ENCODE measurements around the gene SAMHD1. TPM values are rescaled to one million over a fixed set of nuclear protein-coding genes. Genes with fewer than 3 reads are reported as not detected.
"Not testable (repeated sequence)": the region's sequence is repeated elsewhere in the genome, so short reads cannot be mapped to it uniquely, and the experiment has no call there.

SAMHD1 gene
- total and polyA plus RNA-seq, 5 donors = 67.5 to 161 (median 106) TPM

DNA sequence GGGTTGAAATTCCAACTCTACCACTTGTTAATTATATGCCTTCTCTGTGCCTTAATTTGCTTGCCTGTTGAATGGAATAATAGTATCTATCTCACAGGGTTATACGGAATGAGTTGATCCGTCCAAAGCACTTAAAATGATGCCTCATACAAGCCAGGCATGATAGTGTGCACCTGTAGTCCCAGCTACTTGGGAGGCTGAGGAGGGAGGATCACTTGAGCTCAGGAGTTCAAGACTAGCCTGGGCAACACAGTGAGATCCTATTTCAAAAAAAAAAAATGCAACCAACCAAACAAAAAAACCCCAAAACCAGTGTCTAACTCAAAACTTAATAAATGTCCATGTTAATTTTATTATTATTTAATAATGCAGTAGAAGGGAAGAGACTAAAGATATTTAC is 35.3 kb downstream of the SAMHD1 start:
- intact Hi-C loops (cut with DNase I) = no loop called here
- H3K27me3 ChIP-seq (ENCODE audit: control insufficient read depth, insufficient read depth) = no peaks in the 10 kb centered on the region
- no peaks in the 10 kb centered on the region for H3K9me3 ChIP-seq (ENCODE audit: control insufficient read depth, low read length)
- H3K27ac ChIP-seq (ENCODE audit: low read length) = no peak overlapping the region
- no peaks in the 10 kb centered on the region for H3K4me1 ChIP-seq (ENCODE audit: control insufficient read depth, insufficient read depth, low read length)
- WGBS = 94% methylated on average over 2 of the region's 2 CpGs
- ATAC-seq (no peak), DNase-seq (no peak)
- H3K4me3 ChIP-seq (ENCODE audit: low read length) = no peak overlapping the region

DNA sequence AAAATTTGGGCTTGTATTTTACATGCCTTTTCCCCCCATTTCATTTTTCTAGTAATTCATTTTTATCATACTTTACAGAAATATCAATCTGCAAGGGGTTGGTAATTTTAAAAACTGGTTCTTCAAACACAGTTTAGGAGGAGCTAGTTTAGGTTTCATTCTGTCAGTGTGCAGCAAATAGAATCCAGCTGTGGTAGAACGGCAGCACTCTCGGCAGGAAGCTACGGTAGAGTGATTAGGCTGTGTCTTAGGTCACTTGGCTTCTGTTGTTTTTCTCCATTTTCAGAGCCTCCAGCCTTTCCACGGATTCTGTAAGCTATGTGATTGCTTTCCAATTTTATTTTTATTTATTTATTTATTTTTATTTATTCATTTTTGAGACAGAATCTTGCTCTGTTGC is 42.9 kb downstream of the SAMHD1 start:
- WGBS = 57% methylated on average over 4 of the region's 4 CpGs
- ATAC-seq (no peak), DNase-seq (no peak)
- H3K4me3 ChIP-seq (ENCODE audit: low read length) = no peak overlapping the region
- H3K4me1 ChIP-seq (ENCODE audit: control insufficient read depth, insufficient read depth, low read length) = no peaks in the 10 kb centered on the region
- intact Hi-C loops (cut with DNase I) = no loop called here
- no peaks in the 10 kb centered on the region for H3K27me3 ChIP-seq (ENCODE audit: control insufficient read depth, insufficient read depth)
- H3K27ac ChIP-seq (ENCODE audit: low read length) = no peak overlapping the region
- no peaks in the 10 kb centered on the region for H3K9me3 ChIP-seq (ENCODE audit: control insufficient read depth, low read length)

DNA sequence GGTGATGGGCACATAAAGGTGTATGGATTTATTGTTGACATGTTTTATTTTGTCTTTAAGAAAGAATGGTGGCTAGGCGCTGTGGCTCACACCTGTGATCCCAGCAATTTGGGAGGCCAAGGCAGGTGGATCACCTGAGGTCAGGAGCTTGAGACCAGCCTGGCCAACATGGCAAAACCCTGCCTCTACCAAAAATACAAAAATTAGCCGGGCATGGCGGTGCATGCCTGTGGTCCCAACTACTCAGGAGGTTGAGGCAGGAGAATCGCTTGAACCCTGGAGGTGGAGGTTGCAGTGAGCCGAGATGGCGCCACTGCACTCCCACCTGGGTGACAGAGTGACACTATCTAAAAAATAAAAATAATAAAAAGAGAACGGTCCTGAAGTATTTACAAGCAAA is 45.4 kb downstream of the SAMHD1 start:
- H3K4me1 ChIP-seq (ENCODE audit: control insufficient read depth, insufficient read depth, low read length); DNase-seq; H3K27ac ChIP-seq (ENCODE audit: low read length); intact Hi-C loops (cut with DNase I); H3K27me3 ChIP-seq (ENCODE audit: control insufficient read depth, insufficient read depth); H3K9me3 ChIP-seq (ENCODE audit: control insufficient read depth, low read length); H3K4me3 ChIP-seq (ENCODE audit: low read length); ATAC-seq: not testable (repeated sequence)
- 95% methylated on average over 7 of the region's 7 CpGs for WGBS

DNA sequence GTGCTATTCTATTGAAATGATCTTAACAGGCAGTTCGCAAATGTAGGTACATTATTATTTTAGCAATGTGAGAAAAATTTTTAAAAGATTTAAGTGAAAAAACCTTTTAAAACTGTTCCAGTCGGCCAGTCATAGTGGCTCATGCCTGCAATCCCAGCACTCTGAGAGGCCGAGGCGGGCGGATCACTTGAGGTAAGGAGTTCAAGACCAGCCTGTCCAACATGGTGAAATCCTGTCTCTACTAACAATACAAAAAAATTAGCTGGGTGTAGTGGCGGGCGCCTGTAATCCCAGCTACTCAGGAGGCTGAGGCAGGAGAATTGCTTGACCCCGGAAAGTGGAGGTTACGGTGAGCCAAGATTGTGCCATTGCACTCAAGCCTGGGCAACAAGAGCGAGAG is 45.9 kb downstream of the SAMHD1 start:
- ATAC-seq; H3K27me3 ChIP-seq (ENCODE audit: control insufficient read depth, insufficient read depth); H3K9me3 ChIP-seq (ENCODE audit: control insufficient read depth, low read length); H3K27ac ChIP-seq (ENCODE audit: low read length); DNase-seq; intact Hi-C loops (cut with DNase I); H3K4me1 ChIP-seq (ENCODE audit: control insufficient read depth, insufficient read depth, low read length); H3K4me3 ChIP-seq (ENCODE audit: low read length): not testable (repeated sequence)
- 96% methylated on average over 10 of the region's 10 CpGs for WGBS

DNA sequence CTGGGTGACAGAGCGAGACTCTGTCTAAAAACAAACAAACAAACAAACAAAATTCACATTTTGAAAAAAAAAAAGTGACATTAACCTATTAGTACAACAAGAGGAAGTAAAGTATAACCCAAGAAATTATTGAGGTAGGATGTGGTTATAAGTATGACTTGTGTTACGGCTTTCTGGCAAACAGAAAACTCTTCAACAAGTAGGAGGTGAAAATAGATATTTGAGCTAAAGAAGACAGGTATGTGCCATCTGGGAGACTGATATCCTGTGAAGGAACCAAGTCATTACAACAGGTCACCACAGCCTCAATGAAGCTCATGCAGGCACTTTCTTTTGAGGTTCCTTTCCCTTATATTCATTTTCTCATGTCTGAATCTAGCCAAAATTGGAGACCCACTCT is 46.8 kb downstream of the SAMHD1 start:
- WGBS = 95% methylated on average over 2 of the region's 2 CpGs
- intact Hi-C loops (cut with DNase I) = no loop called here
- H3K4me3 ChIP-seq (ENCODE audit: low read length) = no peak overlapping the region
- no peaks in the 10 kb centered on the region for H3K9me3 ChIP-seq (ENCODE audit: control insufficient read depth, low read length)
- no peak overlapping the region for H3K27ac ChIP-seq (ENCODE audit: low read length)
- DNase-seq = no peak
- no peaks in the 10 kb centered on the region for H3K4me1 ChIP-seq (ENCODE audit: control insufficient read depth, insufficient read depth, low read length)
- H3K27me3 ChIP-seq (ENCODE audit: control insufficient read depth, insufficient read depth) = no peaks in the 10 kb centered on the region
- ATAC-seq = no peak

DNA sequence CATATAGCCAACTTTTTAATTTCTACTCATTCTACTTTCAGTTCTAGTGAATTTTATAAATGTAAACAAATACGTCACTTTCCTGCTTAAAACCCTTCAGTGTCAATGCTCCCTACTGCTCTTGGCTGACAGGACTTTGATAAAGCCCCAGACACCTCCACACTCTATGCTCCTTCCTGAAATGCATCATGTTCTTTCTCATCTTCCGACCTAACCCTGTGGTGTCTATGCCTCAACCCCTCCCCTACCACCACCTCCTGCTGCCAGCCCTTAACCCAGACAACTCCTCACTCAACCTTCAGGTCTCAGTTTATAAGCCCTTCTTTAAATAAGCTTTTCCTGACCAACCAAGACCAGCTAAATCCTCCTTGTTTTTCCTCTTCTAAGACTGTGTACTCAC is 56.5 kb downstream of the SAMHD1 start:
- intact Hi-C loops (cut with DNase I) = no loop called here
- H3K9me3 ChIP-seq (ENCODE audit: control insufficient read depth, low read length) = no peaks in the 10 kb centered on the region
- no peak overlapping the region for H3K4me3 ChIP-seq (ENCODE audit: low read length)
- WGBS = 71% methylated on average over 2 of the region's 2 CpGs
- no peaks in the 10 kb centered on the region for H3K4me1 ChIP-seq (ENCODE audit: control insufficient read depth, insufficient read depth, low read length)
- DNase-seq (no peak), ATAC-seq (no peak)
- no peaks in the 10 kb centered on the region for H3K27me3 ChIP-seq (ENCODE audit: control insufficient read depth, insufficient read depth)
- H3K27ac ChIP-seq (ENCODE audit: low read length) = no peak overlapping the region

DNA sequence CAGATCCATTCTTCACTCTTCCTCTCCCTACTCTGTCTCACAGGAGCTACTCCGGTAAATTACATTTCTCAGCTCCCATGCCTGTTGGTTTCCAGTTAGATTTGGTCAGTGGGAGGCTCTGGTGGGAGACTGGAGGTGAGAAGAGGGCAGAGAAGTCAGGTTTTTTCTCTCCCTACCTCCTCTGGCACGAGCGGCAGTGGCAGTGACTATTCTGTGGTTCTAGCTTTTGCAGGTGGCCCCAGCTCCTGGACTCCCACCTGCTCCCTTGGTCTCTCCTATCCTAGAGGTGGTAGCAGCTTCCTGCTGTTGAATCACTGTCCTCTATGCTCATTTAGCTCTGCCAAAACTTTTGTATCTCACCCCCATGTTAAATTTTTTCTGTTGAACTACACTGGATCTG is 57.7 kb downstream of the SAMHD1 start:
- H3K27me3 ChIP-seq (ENCODE audit: control insufficient read depth, insufficient read depth) = no peaks in the 10 kb centered on the region
- H3K9me3 ChIP-seq (ENCODE audit: control insufficient read depth, low read length) = no peaks in the 10 kb centered on the region
- intact Hi-C loops (cut with DNase I) = no loop called here
- ATAC-seq = no peak
- no peak overlapping the region for H3K4me3 ChIP-seq (ENCODE audit: low read length)
- DNase-seq = no peak
- no peak overlapping the region for H3K27ac ChIP-seq (ENCODE audit: low read length)
- WGBS = 96% methylated on average over 3 of the region's 3 CpGs
- H3K4me1 ChIP-seq (ENCODE audit: control insufficient read depth, insufficient read depth, low read length) = no peaks in the 10 kb centered on the region

DNA sequence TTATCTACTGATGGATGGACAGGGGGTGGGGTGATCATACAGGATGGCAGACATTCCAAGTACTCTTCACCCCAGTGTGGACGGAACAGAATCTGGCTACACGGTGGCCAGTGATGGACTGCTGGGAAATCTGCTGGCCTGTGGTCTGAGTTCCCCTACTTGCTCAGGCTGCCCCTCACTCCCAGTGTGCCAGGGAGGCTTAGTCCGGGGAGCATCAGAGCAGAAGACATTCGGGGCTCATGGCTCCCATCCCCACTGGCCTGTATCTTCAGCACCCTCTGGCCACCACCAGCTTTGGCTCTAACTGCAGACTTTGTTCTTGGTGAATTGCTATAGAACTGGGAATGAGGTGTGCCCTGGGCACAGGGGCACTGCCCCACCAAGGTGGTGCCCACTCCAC is 60.3 kb downstream of the SAMHD1 start:
- peaks cover 3% of the 10 kb centered on the region for H3K4me1 ChIP-seq (ENCODE audit: control insufficient read depth, insufficient read depth, low read length)
- intact Hi-C loops (cut with DNase I) = no loop called here
- WGBS = 83% methylated on average over 4 of the region's 4 CpGs
- DNase-seq = no peak
- H3K4me3 ChIP-seq (ENCODE audit: low read length) = no peak overlapping the region
- no peak for ATAC-seq
- H3K27ac ChIP-seq (ENCODE audit: low read length) = no peak overlapping the region
- no peaks in the 10 kb centered on the region for H3K9me3 ChIP-seq (ENCODE audit: control insufficient read depth, low read length)
- no peaks in the 10 kb centered on the region for H3K27me3 ChIP-seq (ENCODE audit: control insufficient read depth, insufficient read depth)

DNA sequence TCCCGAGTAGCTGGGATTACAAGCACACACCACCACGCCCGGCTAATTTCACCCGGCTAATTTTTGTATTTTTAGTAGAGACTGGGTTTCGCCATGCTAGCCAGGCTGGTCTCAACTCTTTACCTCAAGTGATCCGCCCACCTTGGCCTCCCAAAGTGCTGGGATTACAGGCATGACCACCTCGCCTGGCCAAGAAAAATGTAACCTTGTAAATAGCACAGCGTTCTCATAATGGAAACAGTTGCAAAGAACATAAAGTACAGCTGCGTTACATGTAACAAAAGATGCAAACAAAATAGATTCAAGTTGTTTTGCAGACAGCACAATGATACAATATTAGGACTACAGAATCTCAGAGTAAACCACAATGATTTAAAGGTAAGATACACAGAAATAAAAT is 60.9 kb downstream of the SAMHD1 start:
- no peaks in the 10 kb centered on the region for H3K27me3 ChIP-seq (ENCODE audit: control insufficient read depth, insufficient read depth)
- H3K9me3 ChIP-seq (ENCODE audit: control insufficient read depth, low read length) = no peaks in the 10 kb centered on the region
- intact Hi-C loops (cut with DNase I) = no loop called here
- no peak overlapping the region for H3K27ac ChIP-seq (ENCODE audit: low read length)
- WGBS = 89% methylated on average over 9 of the region's 9 CpGs
- DNase-seq = no peak
- ATAC-seq = no peak
- peaks cover 3% of the 10 kb centered on the region for H3K4me1 ChIP-seq (ENCODE audit: control insufficient read depth, insufficient read depth, low read length)
- H3K4me3 ChIP-seq (ENCODE audit: low read length) = no peak overlapping the region

DNA sequence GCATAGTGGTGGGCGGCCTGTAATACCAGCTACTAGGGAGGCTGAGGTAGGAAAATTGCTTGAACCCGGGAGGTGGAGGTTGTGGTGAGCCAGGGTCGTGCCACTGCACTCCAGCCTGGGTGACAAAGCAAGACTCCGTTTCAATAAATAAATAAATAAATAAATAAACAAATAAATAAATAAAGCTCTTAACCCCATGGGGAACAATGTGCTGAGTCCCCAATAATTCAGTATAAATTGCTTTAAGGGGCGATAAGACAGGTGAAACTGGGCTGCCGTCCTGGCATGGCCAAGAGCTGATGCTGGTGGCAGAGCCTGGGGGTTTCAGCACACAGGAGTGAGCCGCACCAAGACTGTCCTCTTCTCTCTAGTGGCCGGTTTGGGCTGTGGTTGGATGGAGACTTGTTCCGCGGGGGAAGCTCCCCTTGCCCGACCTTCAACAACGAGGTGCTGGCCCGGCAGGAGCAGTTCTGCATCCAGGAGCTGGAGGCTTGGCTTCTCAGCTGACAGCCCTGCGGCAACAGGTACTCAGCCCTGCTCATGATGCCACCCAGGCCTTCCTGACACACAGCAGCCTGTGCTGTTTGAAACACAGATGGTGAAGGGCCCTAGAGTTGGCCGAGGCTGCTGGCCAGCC is 62.5 kb downstream of the SAMHD1 start:
- H3K9me3 ChIP-seq (ENCODE audit: control insufficient read depth, low read length) = no peaks in the 10 kb centered on the region
- peaks cover 3% of the 10 kb centered on the region for H3K4me1 ChIP-seq (ENCODE audit: control insufficient read depth, insufficient read depth, low read length)
- no peak overlapping the region for H3K4me3 ChIP-seq (ENCODE audit: low read length)
- no peak overlapping the region for H3K27ac ChIP-seq (ENCODE audit: low read length)
- H3K27me3 ChIP-seq (ENCODE audit: control insufficient read depth, insufficient read depth) = no peaks in the 10 kb centered on the region
- WGBS = 81% methylated on average over 15 of the region's 15 CpGs
- DNase-seq (no peak), ATAC-seq (no peak)
- intact Hi-C loops (cut with DNase I) = no loop called here

DNA sequence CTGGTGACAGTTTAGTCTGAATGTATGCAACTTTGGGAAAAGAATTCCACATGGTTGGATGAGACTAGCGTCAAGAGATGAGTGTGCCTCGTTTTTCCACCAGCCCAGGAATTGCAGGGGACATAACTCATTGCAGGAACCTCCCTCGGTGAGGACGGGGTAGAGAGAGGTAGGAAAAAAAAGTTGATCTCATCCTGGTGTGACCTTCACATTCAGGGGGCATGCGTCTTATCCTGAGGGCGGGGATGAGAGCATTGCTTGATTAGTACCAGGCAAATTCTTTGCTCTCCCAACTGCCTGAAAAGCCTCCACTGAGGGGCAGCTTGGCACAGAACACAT is 63.8 kb downstream of the SAMHD1 start:
- ATAC-seq = peak; percentile 1 to 28
- WGBS = 31% methylated on average over 6 of the region's 6 CpGs

More for the DNA sequence above, 63.8 kb downstream of the SAMHD1 start:
- Histone ChIP-seq H3K4me3 (ENCODE audit: low read length) (no peak overlapping the region), H3K4me1 (ENCODE audit: control insufficient read depth, insufficient read depth, low read length) (peaks cover 3% of the 10 kb centered on the region), H3K9me3 (ENCODE audit: control insufficient read depth, low read length) (no peaks in the 10 kb centered on the region), H3K27me3 (ENCODE audit: control insufficient read depth, insufficient read depth) (no peaks in the 10 kb centered on the region), H3K27ac (ENCODE audit: low read length) (peak overlapping the region; percentile 34)
- intact Hi-C loops (cut with DNase I) = no loop called here
- no peak for DNase-seq
